Common myeloid progenitor, CD34-positive (primary cell): ENCODE results near the gene RAD50.
A peak's percentile ranks its signal among the peaks of the same experiment; 100 is the strongest.

Source experiments
- CTCF ChIA-PET: fragments of 350-600 bp; sonication (Branson Sonifier 250); formaldehyde crosslinking; loops from one replicate; lab custom pipeline; 2021; ENCODE audit warnings: antibody characterized with exemption; lab: Charles Lee
- POLR2A ChIA-PET: fragments of 350-600 bp; sonication (Branson Sonifier 250); formaldehyde crosslinking; loops from one replicate; lab custom pipeline; 2021; ENCODE audit warnings: antibody characterized with exemption; lab: Charles Lee
- DNase-seq, 3 donors: peaks; one replicate each; pipeline versions ENCODE4 v3.0.0 to v3.0.0-alpha.2; 2013
- H3K27ac ChIP-seq, 2 experiments: 1 replicate in 1 of 2; 2 replicates in 1 of 2; pipeline ENCODE4 v1.7.0; 2013; ENCODE audit warnings: inconsistent platforms in 2 of 2, low read length in 2 of 2, mild to moderate bottlenecking in 2 of 2, low read depth in 1 of 2, moderate library complexity in 1 of 2; ENCODE audit not compliant: severe bottlenecking in 2 of 2, insufficient read depth in 1 of 2, poor library complexity in 1 of 2
- H3K27me3 ChIP-seq, 5 experiments: replicated peaks in 2 of 5; 1 replicate in 3 of 5; 2 replicates in 2 of 5; pipeline versions ENCODE4 v1.6.1 to v1.7.0; 2013; ENCODE audit warnings: low read length in 4 of 5, mild to moderate bottlenecking in 2 of 5, moderate library complexity in 2 of 5, inconsistent platforms in 1 of 5; ENCODE audit not compliant: insufficient read depth in 5 of 5, control insufficient read depth in 4 of 5
- H3K36me3 ChIP-seq, 4 experiments: 1 replicate in 2 of 4; 2 replicates in 2 of 4; pipeline versions ENCODE4 v1.6.1 to v1.7.0; 2013; ENCODE audit warnings: low read length in 3 of 4, control low read depth in 1 of 4, mild to moderate bottlenecking in 1 of 4; ENCODE audit not compliant: control insufficient read depth in 4 of 4, insufficient read depth in 4 of 4
- H3K4me1 ChIP-seq, 4 experiments: 1 replicate in 3 of 4; 2 replicates in 1 of 4; pipeline versions ENCODE4 v1.6.1 to v1.7.1; 2013; ENCODE audit warnings: low read length in 3 of 4, mild to moderate bottlenecking in 3 of 4, control low read depth in 1 of 4, inconsistent platforms in 1 of 4, moderate library complexity in 1 of 4; ENCODE audit not compliant: control insufficient read depth in 4 of 4, insufficient read depth in 4 of 4; ENCODE audit errors: control extremely low read depth in 1 of 4
- H3K4me3 ChIP-seq, 7 experiments: 1 replicate in 4 of 7; 2 replicates in 3 of 7; pipeline versions ENCODE4 v1.5.1 to v1.7.0; 2013; ENCODE audit warnings: mild to moderate bottlenecking in 7 of 7, low read length in 6 of 7, moderate library complexity in 6 of 7, inconsistent platforms in 2 of 7, low read depth in 2 of 7, control low read depth in 1 of 7; ENCODE audit not compliant: insufficient read depth in 4 of 7, control insufficient read depth in 1 of 7; ENCODE audit errors: extremely low read depth in 1 of 7
- H3K9me3 ChIP-seq, 5 experiments: 1 replicate in 4 of 5; 2 replicates in 1 of 5; pipeline versions ENCODE4 v1.6.1 to v1.7.1; 2013; ENCODE audit warnings: low read length in 4 of 5, mild to moderate bottlenecking in 2 of 5, inconsistent platforms in 1 of 5, low read depth in 1 of 5, moderate library complexity in 1 of 5; ENCODE audit not compliant: control insufficient read depth in 4 of 5, insufficient read depth in 2 of 5; ENCODE audit errors: control extremely low read depth in 1 of 5
- WGBS: methylation state at CpG from one replicate; pipeline ENCODE4 v1.1.5; 2013; ENCODE audit not compliant: insufficient coverage; 5-methylcytosine and 5-hydroxymethylcytosine counted together

RAD50 gene

DNA sequence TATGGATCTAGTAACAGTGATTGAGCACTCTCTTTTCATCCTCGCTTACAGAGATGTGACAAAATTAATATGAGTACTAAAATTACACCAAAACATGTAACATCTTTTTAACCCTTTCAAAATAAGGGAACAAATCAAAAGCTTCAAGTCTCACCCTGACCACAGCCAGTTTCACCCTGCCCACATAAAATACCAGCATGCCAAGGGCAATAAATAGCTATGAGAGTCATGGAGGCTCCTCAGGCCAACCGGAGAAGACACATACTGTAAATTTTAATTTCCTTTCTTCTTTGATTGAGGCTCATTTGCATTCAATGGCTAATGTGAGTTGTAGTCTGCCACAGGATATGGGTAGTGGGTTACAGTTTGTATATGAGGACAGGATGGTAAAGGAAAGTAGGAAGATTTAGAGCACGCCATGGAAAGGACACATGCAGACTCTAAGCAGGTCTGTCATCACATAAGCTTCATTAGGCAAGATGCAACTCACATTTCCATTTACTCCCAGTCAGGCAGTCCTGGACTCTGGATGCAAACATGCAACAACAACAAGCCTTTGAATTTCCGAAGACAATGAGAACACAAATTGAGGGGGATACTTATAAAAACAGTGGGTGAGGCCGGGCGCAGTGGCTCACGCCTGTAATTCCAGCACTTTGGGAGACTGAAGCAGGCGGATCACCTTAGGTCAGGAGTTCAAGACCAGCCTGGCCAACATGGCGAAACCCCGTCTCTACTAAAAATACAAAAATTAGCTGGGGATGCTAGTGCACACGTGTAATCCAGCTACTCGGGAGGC lies 128.3 kb downstream of the RAD50 start:
- DNase-seq, result no peak
- peaks cover 4 to 19% (median 16%) of the 10 kb centered on the region in 4 experiments for H3K4me1 ChIP-seq
- H3K27me3 ChIP-seq, result no peaks in the 10 kb centered on the region
- H3K4me3 ChIP-seq, result no peak overlapping the region
- POLR2A ChIA-PET, result no interaction called here
- CTCF ChIA-PET, result interaction anchor here (0.7 to 1.0 kb wide), 3 partner anchors 15 to 69 kb away, joined by 3 read pairs; no protein-coding TSS in a partner anchor
- 100% methylated on average over 5 of the region's 12 CpGs for WGBS
- H3K36me3 ChIP-seq, result no peaks in the 10 kb centered on the region
- H3K27ac ChIP-seq, result no peak overlapping the region
- no peaks in the 10 kb centered on the region for H3K9me3 ChIP-seq

DNA sequence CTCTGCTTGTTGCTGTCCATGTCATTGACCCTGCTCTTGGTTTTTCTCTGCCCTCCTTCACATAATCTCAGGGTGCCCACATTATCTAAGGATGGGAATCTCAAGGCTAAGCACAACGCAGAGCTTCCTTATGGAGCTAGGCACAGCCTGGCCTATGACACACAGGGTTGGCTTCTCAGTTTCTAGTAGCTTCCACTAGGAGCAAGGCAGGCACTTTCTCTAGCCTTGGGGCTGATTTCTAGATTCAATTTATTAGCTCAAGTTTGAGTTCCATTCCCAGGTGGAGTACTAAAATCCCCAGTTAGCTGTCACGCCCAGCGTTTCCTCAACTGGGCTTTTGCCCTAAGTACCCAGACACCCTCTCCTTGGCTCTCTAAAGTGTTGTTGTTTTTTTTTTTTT lies 129.4 kb downstream of the RAD50 start:
- DNase-seq, result no peak
- Histone ChIP-seq H3K4me1 (peaks cover 4 to 19% (median 16%) of the 10 kb centered on the region in 4 experiments), H3K27me3 (no peaks in the 10 kb centered on the region), H3K27ac (no peak overlapping the region), H3K36me3 (no peaks in the 10 kb centered on the region), H3K4me3 (no peak overlapping the region), H3K9me3 (no peaks in the 10 kb centered on the region)
- WGBS, result 96% methylated on average over 3 of the region's 3 CpGs
- ChIA-PET POLR2A (no interaction called here), CTCF (no interaction called here)

DNA sequence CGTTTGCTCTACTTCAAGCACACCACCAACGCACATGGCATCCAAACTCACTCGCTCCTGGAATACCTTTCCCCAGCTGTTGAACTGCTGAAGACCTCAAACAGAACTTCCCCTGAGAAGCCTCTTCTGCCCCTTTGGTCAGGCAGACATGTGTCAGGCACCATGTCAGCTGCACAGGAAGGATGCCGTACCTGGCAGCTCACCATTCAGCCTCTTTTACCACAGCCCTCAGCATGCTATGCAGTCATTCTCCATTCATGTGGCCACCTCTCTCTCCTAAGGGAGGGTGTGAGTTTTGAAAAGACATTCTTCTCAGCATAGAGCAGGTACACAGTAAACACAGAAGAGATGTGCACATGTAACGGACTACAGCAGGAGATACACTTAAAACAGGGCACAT lies 131.2 kb downstream of the RAD50 start:
- ChIA-PET POLR2A (no interaction called here), CTCF (interaction anchor here (1.5 to 1.7 kb wide), 3 partner anchors 22 to 28 kb away, joined by 3 to 5 read pairs (median 5); no protein-coding TSS in a partner anchor)
- peaks cover 4 to 19% (median 16%) of the 10 kb centered on the region in 4 experiments for H3K4me1 ChIP-seq
- 96% methylated on average over 4 of the region's 5 CpGs for WGBS
- H3K4me3 ChIP-seq, result no peak overlapping the region
- H3K9me3 ChIP-seq, result no peaks in the 10 kb centered on the region
- H3K27ac ChIP-seq, result no peak overlapping the region
- no peaks in the 10 kb centered on the region for H3K27me3 ChIP-seq
- peak in 2 of 3 donors; percentile 63 to 74 for DNase-seq
- no peaks in the 10 kb centered on the region for H3K36me3 ChIP-seq

DNA sequence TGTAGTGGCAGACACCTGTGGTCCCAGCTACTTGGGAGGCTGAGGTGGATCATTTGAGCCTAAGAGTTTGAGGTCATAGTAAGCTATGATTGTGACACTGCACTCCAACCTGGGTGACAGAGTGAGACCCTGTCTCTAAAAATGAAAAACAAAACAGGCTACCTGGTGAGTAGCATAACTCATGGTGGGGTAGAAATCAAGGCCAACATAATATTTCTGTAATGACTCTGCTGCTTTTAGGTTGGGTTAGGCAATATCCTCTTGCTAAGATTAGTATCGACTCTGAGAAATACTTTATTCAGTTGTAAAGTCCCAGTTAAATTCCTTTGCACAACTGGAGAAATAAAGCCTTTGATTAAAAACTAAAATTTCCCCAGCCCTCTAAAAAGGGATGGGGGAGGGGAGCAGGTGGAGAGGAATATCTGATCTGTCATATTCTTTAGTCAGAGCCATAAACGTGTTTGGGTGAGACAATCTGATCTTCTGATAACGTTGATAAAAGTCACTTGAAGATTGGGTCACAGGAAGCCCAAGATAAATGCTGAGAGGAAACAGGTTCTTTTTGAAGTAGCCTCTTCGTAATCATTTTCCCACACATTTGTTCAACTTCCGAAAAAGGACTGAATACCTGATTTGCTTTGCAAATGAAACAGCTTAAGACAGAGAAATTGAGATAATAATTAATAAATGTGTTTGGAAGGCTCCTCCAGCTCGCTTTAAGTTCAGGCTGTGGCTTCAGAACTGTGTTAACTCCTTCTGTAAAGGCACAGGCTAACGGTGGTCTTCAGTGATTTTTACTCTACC lies 132.0 kb downstream of the RAD50 start:
- POLR2A ChIA-PET, result interaction anchor here (0.6 kb wide), 1 partner anchor 11 kb away, joined by 3 read pairs; no protein-coding TSS in a partner anchor
- DNase-seq, result peak; percentile 71 to 94 (median 88)

DNA sequence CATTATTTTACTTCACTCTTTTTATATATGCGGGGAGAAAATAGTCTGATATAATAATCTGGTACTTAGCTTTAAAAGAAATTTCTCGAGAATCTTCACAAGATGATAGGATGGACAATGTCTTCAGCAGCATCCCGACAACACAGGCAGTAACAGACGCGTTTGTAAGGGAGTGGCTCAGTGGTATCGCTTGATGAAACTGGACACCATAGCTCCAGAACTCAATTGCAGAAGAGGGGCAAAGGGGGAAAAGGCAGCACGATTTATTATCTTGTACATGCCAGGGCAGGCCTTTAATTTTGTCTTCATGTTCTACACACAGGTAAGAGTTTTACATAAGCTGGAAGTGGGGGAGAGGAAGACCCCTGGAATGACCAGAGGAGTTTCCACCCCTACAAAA lies 132.7 kb downstream of the RAD50 start:
- no peaks in the 10 kb centered on the region for H3K36me3 ChIP-seq
- DNase-seq, result no peak
- no peak overlapping the region for H3K27ac ChIP-seq
- ChIA-PET CTCF (interaction anchor here (1.1 to 1.9 kb wide), 5 partner anchors 10 to 87 kb away, joined by 3 to 7 read pairs (median 4); no protein-coding TSS in a partner anchor), POLR2A (no interaction called here)
- no peaks in the 10 kb centered on the region for H3K9me3 ChIP-seq
- H3K4me1 ChIP-seq, result peaks cover 4 to 19% (median 16%) of the 10 kb centered on the region in 4 experiments
- H3K27me3 ChIP-seq, result no peaks in the 10 kb centered on the region
- 95% methylated on average over 7 of the region's 7 CpGs for WGBS
- no peak overlapping the region for H3K4me3 ChIP-seq

More for the DNA sequence above, 132.0 kb downstream of the RAD50 start:
- no peak overlapping the region for H3K27ac ChIP-seq
- no peaks in the 10 kb centered on the region for H3K27me3 ChIP-seq
- H3K4me1 ChIP-seq, result peaks cover 4 to 19% (median 16%) of the 10 kb centered on the region in 4 experiments
- peak overlapping the region in 1 of 7 experiments; percentile 13 for H3K4me3 ChIP-seq
- no peaks in the 10 kb centered on the region for H3K36me3 ChIP-seq
- no peaks in the 10 kb centered on the region for H3K9me3 ChIP-seq
- WGBS, result 0% methylated on average over 1 of the region's 7 CpGs
- CTCF ChIA-PET, result interaction anchor here (1.1 to 1.7 kb wide), 5 partner anchors 11 to 86 kb away, joined by 3 to 5 read pairs (median 4); no protein-coding TSS in a partner anchor

DNA sequence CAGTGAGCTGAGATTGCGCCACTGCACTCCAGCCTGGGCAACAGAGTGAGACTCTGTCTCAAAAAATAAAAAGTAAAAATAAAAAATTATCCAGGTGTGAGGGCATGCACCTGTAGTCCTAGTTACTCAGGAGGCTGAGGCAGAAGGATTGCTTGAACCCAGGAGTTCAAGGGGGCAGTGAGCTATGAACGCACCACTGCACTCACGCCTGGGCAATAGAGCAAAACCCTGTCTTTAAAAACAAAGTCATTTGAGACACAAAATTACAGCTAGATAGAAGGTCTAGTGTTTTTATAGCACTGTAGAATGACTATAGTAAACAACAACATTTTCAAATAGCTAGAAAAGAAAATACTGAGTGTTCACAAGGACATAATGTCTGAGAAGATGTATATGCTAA lies 133.4 kb downstream of the RAD50 start:
- ChIA-PET POLR2A (no interaction called here), CTCF (interaction anchor here (1.1 to 1.9 kb wide), 3 partner anchors 10 to 87 kb away, joined by 3 to 7 read pairs (median 4); no protein-coding TSS in a partner anchor)
- no peaks in the 10 kb centered on the region for H3K36me3 ChIP-seq
- no peaks in the 10 kb centered on the region for H3K27me3 ChIP-seq
- peaks cover 4 to 19% (median 16%) of the 10 kb centered on the region in 4 experiments for H3K4me1 ChIP-seq
- no peaks in the 10 kb centered on the region for H3K9me3 ChIP-seq
- no peak overlapping the region for H3K27ac ChIP-seq
- H3K4me3 ChIP-seq, result no peak overlapping the region
- no peak for DNase-seq
- WGBS, result 100% methylated on average over 1 of the region's 3 CpGs
